ENCODE data around the gene LDB1. TPM values are rescaled to one million over a fixed set of nuclear protein-coding genes. Genes with fewer than 3 reads are reported as not detected.

Gene LDB1
- total and polyA plus RNA-seq, 5 donors: 45.5 to 90.9 (median 64.1) TPM

DNA sequence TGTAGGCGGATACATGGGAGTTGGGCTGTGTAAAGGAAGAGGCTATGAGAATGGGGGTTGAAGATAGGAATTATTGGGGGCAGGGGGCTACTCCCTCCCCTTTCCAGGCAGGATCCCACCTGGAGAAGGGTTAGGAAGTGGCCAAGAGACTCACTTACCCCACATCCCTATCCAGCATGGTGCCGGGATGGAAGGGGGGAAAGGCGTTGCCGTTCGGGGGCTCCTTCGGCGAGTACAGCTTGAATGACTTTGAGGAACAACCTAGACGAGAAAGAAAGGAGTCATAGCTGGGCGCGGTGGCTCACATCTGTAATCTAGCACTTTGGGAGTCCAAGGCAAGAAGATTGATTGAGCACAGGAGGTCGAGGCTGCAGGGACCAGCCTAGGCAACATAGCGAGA is 8.9 kb downstream of the LDB1 start:
- WGBS: 91% methylated on average over 12 of the region's 12 CpGs
- no peak for ATAC-seq
- Histone ChIP-seq H3K4me1 (ENCODE audit: control insufficient read depth, insufficient read depth, low read length) (peaks cover 11% of the 10 kb centered on the region), H3K4me3 (ENCODE audit: low read length) (no peak overlapping the region), H3K27ac (ENCODE audit: low read length) (no peak overlapping the region), H3K9me3 (ENCODE audit: control insufficient read depth, low read length) (no peaks in the 10 kb centered on the region), H3K27me3 (ENCODE audit: control insufficient read depth, insufficient read depth) (no peaks in the 10 kb centered on the region)
- intact Hi-C loops (cut with DNase I): no loop called here
- no peak for DNase-seq

DNA sequence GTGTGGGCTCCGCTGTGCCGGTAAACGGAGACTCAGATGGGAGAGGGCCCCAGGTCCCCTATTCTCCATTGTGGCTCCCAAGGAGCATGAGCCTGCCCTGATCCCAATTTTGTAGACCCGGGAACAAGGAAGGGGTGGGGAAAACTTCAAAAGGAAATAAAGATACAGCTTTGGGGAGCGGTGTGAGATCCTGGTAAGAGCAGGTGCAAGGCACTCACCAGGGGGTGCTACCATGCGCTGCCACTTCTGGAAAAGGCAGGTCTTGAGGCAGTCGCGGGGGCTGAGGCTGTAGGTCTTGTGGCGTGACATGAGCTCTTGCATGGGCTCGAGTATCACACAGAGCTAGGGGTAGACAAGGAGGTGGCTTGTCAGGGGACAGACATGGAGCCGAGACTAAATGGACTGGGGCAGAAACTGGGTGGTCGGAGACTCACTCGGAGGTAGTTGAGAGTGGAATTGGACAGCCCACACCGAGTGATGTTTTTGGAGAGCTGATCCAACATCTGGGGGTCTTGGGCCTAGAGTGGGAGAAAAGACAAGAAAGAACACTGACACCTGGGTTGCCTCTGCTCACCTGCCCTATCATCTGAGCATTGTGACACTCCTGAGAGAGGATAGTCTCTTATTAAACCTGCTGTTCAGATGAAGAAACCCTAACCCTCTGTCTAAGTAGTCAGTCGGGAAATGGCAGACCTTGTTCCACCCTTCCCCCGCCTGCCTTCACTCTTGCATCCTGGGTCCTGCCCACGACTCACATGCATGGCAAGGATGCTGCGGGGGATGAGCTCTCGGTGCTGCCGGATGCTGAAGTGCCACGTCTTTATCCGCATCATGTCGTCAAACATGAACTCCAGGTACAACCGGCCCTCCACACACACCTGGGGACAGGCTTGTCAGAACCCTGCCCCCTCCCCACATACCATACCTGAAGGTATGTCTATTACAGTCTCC is 10.7 kb downstream of the LDB1 start:
- H3K27me3 ChIP-seq (ENCODE audit: control insufficient read depth, insufficient read depth): no peaks in the 10 kb centered on the region
- ATAC-seq (no peak), DNase-seq (no peak)
- H3K4me1 ChIP-seq (ENCODE audit: control insufficient read depth, insufficient read depth, low read length): peaks cover 5% of the 10 kb centered on the region
- H3K4me3 ChIP-seq (ENCODE audit: low read length): no peak overlapping the region
- H3K27ac ChIP-seq (ENCODE audit: low read length): no peak overlapping the region
- 84% methylated on average over 24 of the region's 24 CpGs for WGBS
- intact Hi-C loops (cut with DNase I): no loop called here
- H3K9me3 ChIP-seq (ENCODE audit: control insufficient read depth, low read length): no peaks in the 10 kb centered on the region

DNA sequence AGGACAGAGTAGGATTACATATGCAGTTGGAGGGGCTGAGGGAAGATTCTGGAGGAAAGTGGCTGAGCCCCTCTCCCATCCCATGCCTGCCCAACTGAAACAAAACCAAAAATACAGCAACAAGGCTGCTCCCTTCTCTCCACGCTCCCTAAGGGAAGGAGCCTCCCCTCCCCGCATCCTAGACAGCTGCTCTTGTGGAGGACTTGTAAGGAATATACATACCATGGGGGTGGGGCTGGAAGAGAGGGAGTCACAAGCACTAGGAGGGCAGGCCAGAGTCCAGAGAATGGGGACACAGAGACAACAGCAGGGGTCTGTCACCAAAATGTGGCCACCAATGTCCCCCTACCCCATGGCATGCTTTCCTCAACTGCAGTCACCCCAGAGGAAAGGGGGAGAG is 13.2 kb downstream of the LDB1 start:
- intact Hi-C loops (cut with DNase I): no loop called here
- no peaks in the 10 kb centered on the region for H3K9me3 ChIP-seq (ENCODE audit: control insufficient read depth, low read length)

DNA sequence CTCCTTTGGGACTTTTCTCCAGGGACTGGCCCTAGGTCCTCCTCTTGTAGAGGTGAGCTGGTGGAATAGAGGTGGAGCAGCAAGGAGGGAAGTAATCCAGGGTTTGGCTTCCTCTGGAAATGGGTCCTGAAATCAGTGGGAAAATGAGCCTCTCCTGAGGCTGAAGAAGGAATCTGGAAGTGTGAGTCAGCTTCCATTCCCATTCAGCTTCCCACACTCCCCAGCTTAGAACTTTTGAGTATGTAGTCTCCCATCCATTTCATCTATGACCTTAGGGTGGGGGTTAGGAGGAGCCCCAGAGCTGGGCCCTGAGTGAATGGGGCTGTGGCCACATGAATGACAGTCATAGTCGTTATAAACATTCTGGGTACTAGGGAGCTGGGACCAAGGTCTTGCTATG is 17.7 kb downstream of the LDB1 start:
- intact Hi-C loops (cut with DNase I): no loop called here
- H3K27me3 ChIP-seq (ENCODE audit: control insufficient read depth, insufficient read depth): no peaks in the 10 kb centered on the region
- no peaks in the 10 kb centered on the region for H3K9me3 ChIP-seq (ENCODE audit: control insufficient read depth, low read length)
- ATAC-seq: no peak
- H3K27ac ChIP-seq (ENCODE audit: low read length): no peak overlapping the region
- DNase-seq: no peak
- WGBS: 77% methylated on average over 1 of the region's 1 CpG
- no peaks in the 10 kb centered on the region for H3K4me1 ChIP-seq (ENCODE audit: control insufficient read depth, insufficient read depth, low read length)
- H3K4me3 ChIP-seq (ENCODE audit: low read length): no peak overlapping the region

More for the DNA sequence above, 13.2 kb downstream of the LDB1 start:
- no peak for DNase-seq
- H3K27me3 ChIP-seq (ENCODE audit: control insufficient read depth, insufficient read depth): no peaks in the 10 kb centered on the region
- no peak overlapping the region for H3K4me3 ChIP-seq (ENCODE audit: low read length)
- no peak for ATAC-seq
- no peaks in the 10 kb centered on the region for H3K4me1 ChIP-seq (ENCODE audit: control insufficient read depth, insufficient read depth, low read length)
- WGBS: 80% methylated on average over 2 of the region's 2 CpGs
- H3K27ac ChIP-seq (ENCODE audit: low read length): no peak overlapping the region

DNA sequence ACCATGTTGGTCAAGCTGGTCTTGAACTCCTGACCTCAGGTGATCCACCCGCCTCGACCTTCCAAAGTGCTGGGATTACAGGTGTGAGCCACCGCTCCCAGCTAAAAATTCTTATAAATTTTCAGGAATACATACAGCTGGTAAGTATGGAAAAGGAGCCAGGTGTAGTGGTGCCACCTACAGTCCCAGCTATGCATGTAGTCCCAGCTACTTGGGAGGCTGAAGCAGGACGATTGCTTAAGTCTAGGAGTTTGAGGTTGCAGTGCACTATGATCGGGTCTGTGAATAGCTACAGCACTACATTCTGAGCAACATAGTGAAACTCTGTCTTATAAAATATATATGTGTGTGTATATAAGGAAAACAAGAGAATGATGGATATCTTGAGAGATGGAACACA is 19.0 kb downstream of the LDB1 start:
- no peak for ATAC-seq
- 89% methylated on average over 5 of the region's 5 CpGs for WGBS
- Histone ChIP-seq H3K4me3 (ENCODE audit: low read length) (no peak overlapping the region), H3K9me3 (ENCODE audit: control insufficient read depth, low read length) (no peaks in the 10 kb centered on the region), H3K27ac (ENCODE audit: low read length) (no peak overlapping the region), H3K4me1 (ENCODE audit: control insufficient read depth, insufficient read depth, low read length) (no peaks in the 10 kb centered on the region), H3K27me3 (ENCODE audit: control insufficient read depth, insufficient read depth) (no peaks in the 10 kb centered on the region)
- DNase-seq: no peak
- intact Hi-C loops (cut with DNase I): no loop called here

DNA sequence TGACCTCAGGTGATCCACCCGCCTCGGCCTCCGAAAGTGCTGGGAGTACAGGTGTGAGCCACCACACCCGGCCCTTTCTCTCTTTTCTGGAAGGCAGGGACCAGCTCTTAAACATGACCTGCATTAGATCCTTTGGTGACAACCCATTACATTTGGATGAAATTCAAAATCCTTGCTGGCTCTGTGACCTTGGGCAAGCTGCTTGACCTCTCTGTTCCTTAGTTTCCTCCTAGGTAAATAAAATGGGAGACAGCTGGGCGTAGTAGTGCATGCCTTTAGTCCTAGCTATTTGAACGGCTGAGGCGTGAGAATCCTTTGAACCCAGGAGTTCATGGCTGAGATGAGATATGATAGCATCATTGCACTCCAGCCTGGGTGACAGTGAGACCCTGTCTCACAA is 23.7 kb downstream of the LDB1 start:
- intact Hi-C loops (cut with DNase I): no loop called here
- Histone ChIP-seq H3K4me3 (ENCODE audit: low read length) (no peak overlapping the region), H3K27ac (ENCODE audit: low read length) (no peak overlapping the region), H3K9me3 (ENCODE audit: control insufficient read depth, low read length) (no peaks in the 10 kb centered on the region), H3K4me1 (ENCODE audit: control insufficient read depth, insufficient read depth, low read length) (no peaks in the 10 kb centered on the region), H3K27me3 (ENCODE audit: control insufficient read depth, insufficient read depth) (no peaks in the 10 kb centered on the region)
- 95% methylated on average over 7 of the region's 7 CpGs for WGBS
- DNase-seq (no peak), ATAC-seq (no peak)

DNA sequence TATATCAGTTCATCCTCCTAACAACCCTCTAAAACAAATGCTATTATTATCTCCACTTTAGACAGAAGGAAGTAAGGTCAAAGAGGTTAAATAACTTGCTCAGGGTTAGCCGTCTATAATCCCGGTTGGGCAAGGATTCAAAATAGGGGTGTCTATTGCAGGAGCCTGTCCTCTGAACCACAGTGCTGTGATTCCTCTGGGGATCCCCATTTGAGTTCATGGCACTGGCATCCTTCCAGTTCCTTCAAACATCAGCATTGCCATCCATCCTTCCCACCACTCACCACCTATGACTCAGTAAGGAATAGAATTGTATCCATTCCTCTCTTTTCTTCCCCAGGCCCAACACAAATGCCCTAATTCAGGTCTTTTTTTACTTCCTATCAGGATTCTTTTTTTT is 29.4 kb downstream of the LDB1 start:
- Histone ChIP-seq H3K27ac (ENCODE audit: low read length) (no peak overlapping the region), H3K9me3 (ENCODE audit: control insufficient read depth, low read length) (no peaks in the 10 kb centered on the region), H3K27me3 (ENCODE audit: control insufficient read depth, insufficient read depth) (no peaks in the 10 kb centered on the region), H3K4me3 (ENCODE audit: low read length) (no peak overlapping the region), H3K4me1 (ENCODE audit: control insufficient read depth, insufficient read depth, low read length) (no peaks in the 10 kb centered on the region)
- ATAC-seq (peak in 1 of 2 donors; percentile 36), DNase-seq (no peak)
- intact Hi-C loops (cut with DNase I): no loop called here
- 21% methylated on average over 2 of the region's 2 CpGs for WGBS

DNA sequence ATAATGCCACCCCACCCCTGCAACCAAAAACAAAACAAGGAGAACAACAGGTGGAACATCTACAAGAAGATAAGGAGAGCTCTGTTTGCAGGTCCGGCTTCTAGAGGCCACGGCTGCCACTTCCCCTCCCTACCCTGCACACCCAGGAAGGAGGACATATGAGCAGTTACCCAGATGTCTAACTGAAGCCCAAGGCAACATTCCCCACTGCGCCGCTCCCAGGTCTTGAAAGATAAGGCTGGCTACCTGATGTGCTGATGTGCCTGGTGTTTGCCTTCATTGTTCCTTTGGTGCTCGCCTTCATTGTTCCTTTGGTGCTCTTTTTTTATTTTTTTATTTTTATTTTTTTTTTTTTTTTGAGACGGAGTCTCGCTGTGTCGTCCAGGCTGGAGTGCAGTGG is 34.0 kb downstream of the LDB1 start:
- Histone ChIP-seq H3K4me1 (ENCODE audit: control insufficient read depth, insufficient read depth, low read length) (no peaks in the 10 kb centered on the region), H3K27me3 (ENCODE audit: control insufficient read depth, insufficient read depth) (no peaks in the 10 kb centered on the region), H3K27ac (ENCODE audit: low read length) (no peak overlapping the region), H3K9me3 (ENCODE audit: control insufficient read depth, low read length) (no peaks in the 10 kb centered on the region), H3K4me3 (ENCODE audit: low read length) (no peak overlapping the region)
- ATAC-seq: no peak
- intact Hi-C loops (cut with DNase I): no loop called here
- DNase-seq: no peak
- 94% methylated on average over 8 of the region's 8 CpGs for WGBS

DNA sequence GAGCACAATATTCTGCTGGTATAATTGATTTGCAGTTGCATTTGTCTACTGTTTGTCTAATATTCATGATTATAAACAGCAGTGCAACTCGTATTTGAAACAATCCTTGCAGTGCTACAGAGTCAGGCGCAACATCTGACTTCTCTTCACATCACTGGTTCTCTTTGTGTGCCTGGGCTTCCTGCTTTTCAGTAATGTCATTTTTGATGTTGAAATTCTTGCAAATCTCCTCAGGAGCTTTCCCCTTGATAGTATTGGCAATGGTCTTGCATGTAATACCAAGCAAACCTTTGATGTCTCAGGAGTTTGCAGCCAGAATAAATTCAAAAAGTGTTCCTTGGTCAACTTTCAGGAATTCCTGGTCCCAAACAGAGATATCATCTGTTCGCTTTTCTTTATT is 34.8 kb downstream of the LDB1 start:
- no peaks in the 10 kb centered on the region for H3K4me1 ChIP-seq (ENCODE audit: control insufficient read depth, insufficient read depth, low read length)
- intact Hi-C loops (cut with DNase I): no loop called here
- DNase-seq: no peak
- no peak overlapping the region for H3K4me3 ChIP-seq (ENCODE audit: low read length)
- no peaks in the 10 kb centered on the region for H3K9me3 ChIP-seq (ENCODE audit: control insufficient read depth, low read length)
- ATAC-seq: no peak
- 90% methylated on average over 3 of the region's 3 CpGs for WGBS
- H3K27me3 ChIP-seq (ENCODE audit: control insufficient read depth, insufficient read depth): no peaks in the 10 kb centered on the region
- H3K27ac ChIP-seq (ENCODE audit: low read length): no peak overlapping the region

DNA sequence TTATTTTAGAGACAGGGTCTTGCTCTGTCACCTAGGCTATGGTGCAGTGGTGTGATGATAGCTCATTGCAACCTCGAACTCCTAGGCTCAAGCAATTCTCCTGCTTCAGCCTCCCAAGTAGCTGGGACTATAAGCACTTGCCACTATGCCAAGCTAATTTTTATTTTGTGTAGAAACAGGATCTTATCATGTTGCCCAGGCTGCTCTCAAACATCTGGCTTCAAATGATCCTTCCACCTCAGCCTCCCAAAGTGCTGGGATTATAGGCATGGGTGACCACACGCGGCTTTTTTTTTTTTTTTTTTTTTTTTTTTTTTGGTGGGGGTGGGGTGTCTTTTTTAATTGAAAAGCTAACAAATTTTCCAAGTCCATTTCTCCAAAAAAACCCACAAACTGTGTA is 36.6 kb downstream of the LDB1 start:
- no peaks in the 10 kb centered on the region for H3K27me3 ChIP-seq (ENCODE audit: control insufficient read depth, insufficient read depth)
- 90% methylated on average over 3 of the region's 3 CpGs for WGBS
- intact Hi-C loops (cut with DNase I): no loop called here
- no peaks in the 10 kb centered on the region for H3K4me1 ChIP-seq (ENCODE audit: control insufficient read depth, insufficient read depth, low read length)
- H3K27ac ChIP-seq (ENCODE audit: low read length): no peak overlapping the region
- no peak for ATAC-seq
- no peak overlapping the region for H3K4me3 ChIP-seq (ENCODE audit: low read length)
- no peaks in the 10 kb centered on the region for H3K9me3 ChIP-seq (ENCODE audit: control insufficient read depth, low read length)
- DNase-seq: no peak

DNA sequence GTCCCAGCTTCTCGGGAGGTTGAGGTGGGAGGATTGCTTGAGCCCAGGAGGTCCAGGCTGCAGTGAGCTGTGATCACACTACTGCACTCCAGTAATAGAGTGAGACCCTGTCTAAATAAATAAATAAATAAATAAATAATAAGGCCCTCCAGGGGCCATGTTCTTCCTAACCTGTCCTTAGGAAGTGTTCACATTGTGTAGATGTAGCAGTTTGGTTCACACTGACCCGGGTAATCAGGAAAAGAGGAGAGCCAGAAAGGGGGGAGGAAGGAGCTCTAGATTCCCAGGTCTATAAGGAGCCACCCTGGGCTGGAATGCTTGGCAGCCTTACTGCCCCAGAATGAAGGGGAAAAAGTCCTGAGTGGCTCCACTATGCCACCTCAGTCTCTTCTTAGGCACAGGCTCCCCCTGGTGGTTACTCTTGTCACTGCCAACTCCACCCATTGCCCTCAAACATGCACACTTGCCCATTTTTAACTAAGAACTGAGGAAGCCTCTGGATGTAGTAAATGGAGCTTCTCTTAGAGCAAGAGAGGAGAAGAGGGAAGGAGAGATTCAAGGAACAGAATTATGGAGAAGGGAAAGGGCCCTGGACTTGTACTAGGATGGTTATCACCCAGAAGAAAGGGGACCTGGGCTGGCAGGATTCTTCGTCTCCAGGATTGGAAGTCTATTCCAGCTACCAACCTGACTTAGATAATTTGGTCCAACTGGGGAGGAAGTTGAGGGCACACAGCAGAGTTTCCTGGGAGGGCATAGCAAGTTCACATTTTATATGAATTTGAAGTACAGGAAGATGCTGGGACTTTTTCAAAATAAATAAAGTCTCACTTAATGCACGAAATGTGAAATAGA is 47.3 kb downstream of the LDB1 start:
- no peak overlapping the region for H3K4me3 ChIP-seq (ENCODE audit: low read length)
- no peak overlapping the region for H3K27ac ChIP-seq (ENCODE audit: low read length)
- no peaks in the 10 kb centered on the region for H3K9me3 ChIP-seq (ENCODE audit: control insufficient read depth, low read length)
- DNase-seq: peak; percentile 80 to 91 (median 86)
- peak; percentile 79 to 89 for ATAC-seq
- whole genome bisulfite sequencing: 83% methylated on average over 4 of the region's 4 CpGs
- intact Hi-C loops (cut with DNase I): loop anchor here in 1 of 4 donors (10.0 kb wide), 1 partner anchor 858 kb away; no protein-coding TSS in a partner anchor
- no peaks in the 10 kb centered on the region for H3K27me3 ChIP-seq (ENCODE audit: control insufficient read depth, insufficient read depth)
- peaks cover 4% of the 10 kb centered on the region for H3K4me1 ChIP-seq (ENCODE audit: control insufficient read depth, insufficient read depth, low read length)
